Lower lobe of right lung (tissue), 2 donors: Measurements from ENCODE around the gene SNCB. TPM values are rescaled to one million over a fixed set of nuclear protein-coding genes. Genes with fewer than 3 reads are reported as not detected.

Experiments
- ATAC-seq, 2 donors: fragments of 200-7000 bp; cut with Tn5 transposase; one replicate each; pipeline ENCODE4 v1.9.1; 2020 to 2022; ENCODE audit warnings: mild to moderate bottlenecking in 2 of 2, moderate library complexity in 2 of 2
- DNase-seq: peaks from one replicate; pipeline ENCODE4 v3.0.0-alpha.2; 2020
- H3K27ac ChIP-seq: fragments of 200-600 bp; one replicate; pipeline ENCODE4 v1.8.0; 2022
- H3K27me3 ChIP-seq: fragments of 200-600 bp; one replicate; pipeline ENCODE4 v1.8.0; 2022; ENCODE audit warnings: low read depth
- H3K36me3 ChIP-seq: fragments of 200-600 bp; one replicate; pipeline ENCODE4 v1.8.0; 2022; ENCODE audit warnings: mild to moderate bottlenecking
- H3K4me1 ChIP-seq: fragments of 200-600 bp; one replicate; pipeline ENCODE4 v1.8.0; 2022
- H3K4me3 ChIP-seq: fragments of 200-600 bp; one replicate; pipeline ENCODE4 v1.8.0; 2022; ENCODE audit warnings: mild to moderate bottlenecking
- H3K9me3 ChIP-seq: fragments of 200-600 bp; one replicate; pipeline ENCODE4 v1.8.0; 2022
- CTCF ChIP-seq: fragments of 200-600 bp; IDR thresholded peaks from one replicate; pipeline ENCODE4 v1.8.0; 2022; ENCODE audit warnings: antibody characterized with exemption, mild to moderate bottlenecking
- intact Hi-C: fragments of 100-400 bp; cut with DNase I; formaldehyde crosslinking; loops from one replicate; pipeline ENCODE4 v1.11.0; 2022
- total RNA-seq: library from RNA; stranded (reverse); fragmentation: NEBNext Ultra II Directional; extraction: Animal tissue kit (Norgen Biotek cat#: 25700); gene quantifications from one replicate; pipeline ENCODE4 v1.2.1, GENCODE V29; 2021
- donor health status: DM: no; HTN: yes; CAD: no; lungs with severe emphysema.

Gene SNCB
- total RNA-seq, 1 donor from 2014 or later, result not detected

- no peaks in the 10 kb centered on the region for H3K9me3 ChIP-seq
- H3K4me1 ChIP-seq, result peaks cover 12% of the 10 kb centered on the region
- intact Hi-C loops, result no loop called here
- TF ChIP-seq CTCF, result no peak
- peaks cover 94% of the 10 kb centered on the region for H3K27me3 ChIP-seq
- no peak for ATAC-seq
- no peak overlapping the region for H3K4me3 ChIP-seq
- no peak for DNase-seq
- H3K27ac ChIP-seq, result no peak overlapping the region
- no peaks in the 10 kb centered on the region for H3K36me3 ChIP-seq
These were observed 2.8 kb downstream of the SNCB start for GRCh38 chr5:176627582-176627981.

- H3K27ac ChIP-seq, result no peak overlapping the region
- H3K4me3 ChIP-seq, result no peak overlapping the region
- no peak for TF ChIP-seq CTCF
- ATAC-seq, result no peak
- no peak for DNase-seq
- H3K27me3 ChIP-seq, result peaks cover 92% of the 10 kb centered on the region
- intact Hi-C loops, result no loop called here
- H3K4me1 ChIP-seq, result peaks cover 12% of the 10 kb centered on the region
- H3K9me3 ChIP-seq, result no peaks in the 10 kb centered on the region
- no peaks in the 10 kb centered on the region for H3K36me3 ChIP-seq
These were observed 3.5 kb downstream of the SNCB start for GRCh38 chr5:176626876-176627236.

GRCh38 chr5:176625966-176626875 is 4.1 kb downstream of the SNCB start:
- DNase-seq (no peak), ATAC-seq (no peak)
- Histone ChIP-seq H3K9me3 (no peaks in the 10 kb centered on the region), H3K27me3 (peaks cover 92% of the 10 kb centered on the region), H3K4me3 (no peak overlapping the region), H3K4me1 (peaks cover 12% of the 10 kb centered on the region), H3K36me3 (no peaks in the 10 kb centered on the region), H3K27ac (no peak overlapping the region)
- no peak for TF ChIP-seq CTCF
- intact Hi-C loops, result no loop called here

- TF ChIP-seq CTCF, result no peak
These were observed 4.8 kb downstream of the SNCB start for GRCh38 chr5:176625512-176625911.

GRCh38 chr5:176624938-176625337 is 5.4 kb downstream of the SNCB start:
- intact Hi-C loops, result no loop called here
- Histone ChIP-seq H3K27me3 (peaks cover 92% of the 10 kb centered on the region), H3K9me3 (no peaks in the 10 kb centered on the region), H3K36me3 (no peaks in the 10 kb centered on the region), H3K4me1 (peaks cover 12% of the 10 kb centered on the region), H3K27ac (no peak overlapping the region), H3K4me3 (no peak overlapping the region)
- DNase-seq, result no peak
- no peak for TF ChIP-seq CTCF
- no peak for ATAC-seq

More at GRCh38 chr5:176625512-176625911, 4.8 kb downstream of the SNCB start:
- H3K27ac ChIP-seq, result no peak overlapping the region
- no peak for DNase-seq
- intact Hi-C loops, result no loop called here
- peaks cover 92% of the 10 kb centered on the region for H3K27me3 ChIP-seq
- H3K4me3 ChIP-seq, result no peak overlapping the region
- no peaks in the 10 kb centered on the region for H3K36me3 ChIP-seq
- ATAC-seq, result no peak
- no peaks in the 10 kb centered on the region for H3K9me3 ChIP-seq
- H3K4me1 ChIP-seq, result peaks cover 13% of the 10 kb centered on the region
